ENCODE data around the gene SFSWAP. TPM values are rescaled to one million over a fixed set of nuclear protein-coding genes. Genes with fewer than 3 reads are reported as not detected.

Gene SFSWAP
- polyA plus RNA-seq, 3 donors, result 7.3 to 33.0 (median 10.7) TPM

- Histone ChIP-seq H3K79me2 (ENCODE audit: insufficient read depth, low read length) (no peaks in the 10 kb centered on the region), H3K27me3 (ENCODE audit: control insufficient read depth in 2 of 2, insufficient read depth in 2 of 2, low read length in 2 of 2) (peaks cover 0 to 3% of the 10 kb centered on the region in 2 donors), H3K4me3 (replicated peaks in 1 of 3; ENCODE audit: low read depth in 2 of 3, low read length in 3 of 3) (no peak overlapping the region), H2AFZ (ENCODE audit: insufficient read depth, low read depth, low read length, poor library complexity, severe bottlenecking) (no peak overlapping the region), H3K27ac (ENCODE audit: low read depth in 1 of 2, low read length in 2 of 2) (peak overlapping the region in 1 of 2 donors; percentile 64), H3K4me1 (ENCODE audit: control insufficient read depth in 1 of 2, insufficient read depth in 2 of 2, low read length in 2 of 2) (peaks cover 19 to 23% of the 10 kb centered on the region in 2 donors), H4K20me1 (ENCODE audit: insufficient read depth, low read length) (no peaks in the 10 kb centered on the region), H3K36me3 (replicated peaks in 1 of 2; ENCODE audit: control insufficient read depth in 1 of 2, insufficient read depth in 2 of 2, low read length in 2 of 2) (no peaks in the 10 kb centered on the region), H3K9ac (ENCODE audit: insufficient read depth, low read length, poor library complexity, severe bottlenecking) (no peak overlapping the region), H3K4me2 (replicated peaks; ENCODE audit: extremely low read depth, low read length, poor library complexity, severe bottlenecking) (no peak overlapping the region), H3K9me3 (replicated peaks in 1 of 2; ENCODE audit: control insufficient read depth in 1 of 2, insufficient read depth in 1 of 2, low read length in 2 of 2) (peaks cover 0 to 8% of the 10 kb centered on the region in 2 donors)
- H3K4me1 Mint-ChIP-seq, result peaks cover 20% of the 10 kb centered on the region
- peaks cover 0 to 11% (median 6%) of the 10 kb centered on the region in 7 donors for H3K9me3 Mint-ChIP-seq
- H3K36me3 Mint-ChIP-seq, result peaks cover 0 to 3% of the 10 kb centered on the region in 2 donors
- peaks cover 8 to 19% (median 19%) of the 10 kb centered on the region in 3 donors for H3K27me3 Mint-ChIP-seq (ENCODE audit: low read depth in 3 of 3)
- DNase-seq, result no peak
- peak overlapping the region in 1 of 2 donors; percentile 33 for H3K4me3 Mint-ChIP-seq
- 96% methylated on average over 14 of the region's 17 CpGs for whole genome bisulfite sequencing (ENCODE audit: insufficient coverage)
- intact Hi-C loops (cut with micrococcal nuclease), result no loop called here
- TF ChIP-seq CTCF (IDR thresholded peaks at IDR 0.05), result no peak
- H3K27ac Mint-ChIP-seq, result peak overlapping the region in 2 of 7 donors; percentile 18 to 57
These were observed 38.5 kb upstream of the SFSWAP start for GRCh38 chr12:131672311-131672940.

- Histone ChIP-seq H4K20me1 (ENCODE audit: insufficient read depth, low read length) (no peaks in the 10 kb centered on the region), H3K27me3 (ENCODE audit: control insufficient read depth in 2 of 2, insufficient read depth in 2 of 2, low read length in 2 of 2) (peaks cover 0 to 3% of the 10 kb centered on the region in 2 donors), H3K27ac (ENCODE audit: low read depth in 1 of 2, low read length in 2 of 2) (peak overlapping the region; percentile 64 to 66), H3K4me2 (replicated peaks; ENCODE audit: extremely low read depth, low read length, poor library complexity, severe bottlenecking) (peak overlapping the region; percentile 56), H2AFZ (ENCODE audit: insufficient read depth, low read depth, low read length, poor library complexity, severe bottlenecking) (peak overlapping the region; percentile 13), H3K9me3 (replicated peaks in 1 of 2; ENCODE audit: control insufficient read depth in 1 of 2, insufficient read depth in 1 of 2, low read length in 2 of 2) (peaks cover 0 to 8% of the 10 kb centered on the region in 2 donors), H3K9ac (ENCODE audit: insufficient read depth, low read length, poor library complexity, severe bottlenecking) (no peak overlapping the region), H3K36me3 (replicated peaks in 1 of 2; ENCODE audit: control insufficient read depth in 1 of 2, insufficient read depth in 2 of 2, low read length in 2 of 2) (no peaks in the 10 kb centered on the region), H3K4me1 (ENCODE audit: control insufficient read depth in 1 of 2, insufficient read depth in 2 of 2, low read length in 2 of 2) (peaks cover 19 to 22% of the 10 kb centered on the region in 2 donors), H3K4me3 (replicated peaks in 1 of 3; ENCODE audit: low read depth in 2 of 3, low read length in 3 of 3) (peak overlapping the region in 1 of 3 experiments; percentile 38), H3K79me2 (ENCODE audit: insufficient read depth, low read length) (no peaks in the 10 kb centered on the region)
- Mint-ChIP-seq H3K9me3 (peaks cover 0 to 11% (median 6%) of the 10 kb centered on the region in 7 donors), H3K4me3 (peak overlapping the region; percentile 58 to 85), H3K27ac (peak overlapping the region; percentile 50 to 94 (median 85)), H3K4me1 (peaks cover 20% of the 10 kb centered on the region), H3K36me3 (peaks cover 0 to 3% of the 10 kb centered on the region in 2 donors), H3K27me3 (ENCODE audit: low read depth in 3 of 3) (peaks cover 8 to 19% (median 16%) of the 10 kb centered on the region in 3 donors)
- WGBS (ENCODE audit: insufficient coverage), result 47% methylated on average over 13 of the region's 24 CpGs
- DNase-seq, result peak; percentile 30 to 68 (median 60)
- TF ChIP-seq CTCF (IDR thresholded peaks at IDR 0.05), result no peak
- intact Hi-C loops (cut with micrococcal nuclease), result no loop called here
These were observed 37.7 kb upstream of the SFSWAP start for GRCh38 chr12:131672941-131673887.

All from CD14-positive monocyte (primary cell).